CD4-positive, alpha-beta T cell treated with Interleukin-2 at 100 ng/mL for 4 hours (primary cell): ENCODE data around the gene CIDEA.
"Not testable (repeated sequence)": the region's sequence is repeated elsewhere in the genome, so short reads cannot be mapped to it uniquely, and the experiment has no call there.

Experiments
- DNase-seq: peaks from one replicate; pipeline ENCODE4 v3.0.0-alpha.2; 2020; ENCODE audit warnings: low spot score

The CIDEA gene, protein sequence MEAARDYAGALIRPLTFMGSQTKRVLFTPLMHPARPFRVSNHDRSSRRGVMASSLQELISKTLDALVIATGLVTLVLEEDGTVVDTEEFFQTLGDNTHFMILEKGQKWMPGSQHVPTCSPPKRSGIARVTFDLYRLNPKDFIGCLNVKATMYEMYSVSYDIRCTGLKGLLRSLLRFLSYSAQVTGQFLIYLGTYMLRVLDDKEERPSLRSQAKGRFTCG

DNA sequence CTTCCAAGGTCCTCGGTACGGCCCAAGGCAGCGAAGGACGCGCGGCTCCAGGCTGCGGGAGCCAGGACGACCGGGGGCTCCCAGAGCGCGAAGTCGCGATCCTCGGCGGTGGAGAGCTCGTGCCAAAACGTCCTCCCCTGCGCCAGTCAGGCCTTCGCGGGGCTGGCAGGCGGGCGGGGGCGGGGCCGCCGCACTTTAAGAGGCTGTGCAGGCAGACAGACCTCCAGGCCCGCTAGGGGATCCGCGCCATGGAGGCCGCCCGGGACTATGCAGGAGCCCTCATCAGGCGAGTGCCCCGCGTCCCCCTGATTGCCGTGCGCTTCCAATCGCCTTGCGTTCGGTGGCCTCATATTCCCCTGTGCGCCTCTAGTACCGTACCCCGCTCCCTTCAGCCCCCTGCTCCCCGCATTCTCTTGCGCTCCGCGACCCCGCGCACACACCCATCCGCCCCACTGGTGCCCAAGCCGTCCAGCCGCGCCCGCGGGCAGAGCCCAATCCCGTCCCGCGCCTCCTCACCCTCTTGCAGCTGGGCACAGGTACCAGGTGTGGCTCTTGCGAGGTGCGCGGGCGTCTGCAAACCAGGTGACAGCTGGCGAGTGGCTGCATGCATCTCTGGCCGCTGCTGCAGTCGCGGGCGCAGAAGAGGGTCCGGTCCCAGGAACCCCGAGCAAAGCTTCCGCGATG lies at the start of gene CIDEA:
TSS of gene CIDEA (plus strand) at position 226 of the 684 bp plus-strand sequence. CDS start at position 249, 23 bp downstream.
- no peak for DNase-seq

DNA sequence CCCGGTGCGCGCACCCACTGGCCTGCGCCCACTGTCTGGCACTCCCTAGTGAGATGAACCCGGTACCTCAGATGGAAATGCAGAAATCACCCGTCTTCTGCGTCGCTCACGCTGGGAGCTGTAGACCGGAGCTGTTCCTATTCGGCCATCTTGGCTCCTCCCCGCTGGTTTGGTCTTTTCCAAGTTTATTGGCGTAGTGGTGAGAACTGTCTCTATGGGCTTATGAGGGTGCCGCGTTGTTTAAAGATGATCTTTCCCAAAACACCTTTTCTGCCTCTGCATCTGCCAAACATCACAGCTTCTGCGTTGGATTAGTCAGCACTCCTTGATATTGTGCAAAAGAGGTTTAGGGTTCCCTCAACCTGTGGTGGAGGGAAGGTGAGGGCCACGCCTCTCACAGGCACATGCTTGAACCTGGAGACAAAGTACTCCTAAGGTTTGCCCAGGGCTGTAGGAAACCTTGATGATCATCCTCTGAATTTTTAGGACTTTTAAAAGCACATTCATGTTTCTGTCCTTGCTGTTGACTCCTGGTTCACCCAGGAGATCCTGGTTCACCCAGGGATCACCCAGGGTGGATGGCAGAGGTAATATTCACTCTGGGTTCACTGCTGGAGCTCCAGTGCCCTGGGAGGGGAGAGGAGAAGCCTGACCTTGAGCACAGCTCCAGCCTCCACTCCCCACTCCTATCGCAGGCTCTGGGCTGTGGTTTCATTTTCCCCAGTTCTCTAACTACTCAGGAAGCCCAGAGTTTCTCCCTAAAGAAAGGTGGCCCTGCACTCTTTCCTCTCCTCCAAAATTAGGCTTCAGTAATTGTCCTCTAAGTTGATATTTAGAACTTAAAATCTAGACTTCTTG lies 45.6 kb upstream of the CIDEA start:
- not testable (repeated sequence) for DNase-seq

GRCh38 chr18:12212308-12212707 lies 41.9 kb upstream of the CIDEA start:
- not testable (repeated sequence) for DNase-seq

DNA sequence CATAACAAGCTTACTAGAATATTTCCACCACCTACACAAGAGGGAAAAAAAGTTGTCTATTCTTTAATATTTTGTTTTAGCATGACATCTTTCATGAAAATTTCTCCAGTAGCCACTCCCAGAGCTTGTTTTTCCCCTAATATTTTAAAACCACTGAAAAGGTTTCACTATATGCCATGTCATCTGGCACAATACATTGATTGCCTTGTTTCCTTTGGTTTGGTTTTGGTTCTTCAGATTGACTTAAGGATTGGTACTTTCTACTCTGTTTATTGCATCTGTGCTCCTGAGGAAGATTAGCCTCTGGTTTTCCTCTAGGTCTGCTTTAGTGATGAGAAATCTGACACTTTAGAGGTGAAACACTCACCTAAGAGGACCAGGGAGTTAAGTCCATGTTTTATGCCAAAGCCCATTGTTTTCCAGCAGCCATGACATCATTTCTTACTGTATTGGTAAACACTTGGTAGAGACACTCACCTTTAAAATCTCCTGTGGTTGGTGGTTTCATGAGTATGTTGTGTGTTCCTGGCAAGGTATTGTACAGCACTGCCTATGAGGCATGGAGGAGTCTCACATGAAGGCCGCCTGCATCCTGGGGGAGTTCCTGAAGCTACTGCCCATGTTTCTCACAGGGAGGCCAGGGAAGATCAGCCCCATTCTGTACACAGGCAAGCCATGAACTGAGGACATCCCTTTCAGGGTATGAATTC lies 39.7 kb upstream of the CIDEA start:
- DNase-seq = not testable (repeated sequence)

GRCh38 chr18:12216471-12216870 lies 37.7 kb upstream of the CIDEA start:
- DNase-seq = not testable (repeated sequence)

DNA sequence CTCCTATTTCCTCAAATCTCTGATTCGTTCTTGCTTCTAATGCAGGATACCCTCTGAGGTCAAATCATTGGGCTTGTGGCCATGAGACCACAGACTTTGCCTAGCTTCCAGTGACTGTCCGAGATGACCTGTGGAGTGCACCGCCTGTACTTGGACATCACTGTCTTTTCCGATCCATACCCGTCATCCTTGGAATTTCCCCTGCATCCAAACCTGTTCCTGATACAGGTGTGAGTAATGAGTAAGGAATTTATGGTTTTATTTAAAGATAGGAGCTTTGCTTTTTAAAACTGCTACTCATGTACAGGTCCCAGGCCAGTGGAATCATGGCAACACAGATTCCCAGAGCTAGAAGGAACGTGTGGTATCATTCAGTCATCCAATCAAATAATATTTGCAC lies 35.6 kb upstream of the CIDEA start:
- DNase-seq = not testable (repeated sequence)

DNA sequence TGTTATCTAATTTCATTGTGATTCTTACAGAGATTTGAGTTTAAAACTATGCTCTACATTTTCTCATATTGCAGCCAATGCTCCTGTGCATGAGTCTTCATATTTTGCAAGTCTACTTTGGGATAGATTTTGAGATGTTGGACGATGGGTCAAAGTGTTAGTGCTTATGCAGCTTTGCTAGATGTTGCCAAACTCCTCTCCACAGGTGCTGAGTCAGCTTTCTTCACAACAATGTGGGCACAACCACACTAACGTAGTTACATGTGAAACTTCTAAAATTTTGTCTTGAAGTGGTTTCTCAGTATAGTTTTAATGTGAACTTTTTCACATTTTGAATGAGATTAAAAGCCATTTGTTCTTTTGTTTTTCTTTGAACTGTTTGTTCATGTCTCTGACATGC lies 32.1 kb upstream of the CIDEA start:
- not testable (repeated sequence) for DNase-seq

GRCh38 chr18:12223326-12223725 lies 30.8 kb upstream of the CIDEA start:
- not testable (repeated sequence) for DNase-seq

- DNase-seq = not testable (repeated sequence)
These were observed 27.4 kb upstream of the CIDEA start for GRCh38 chr18:12226807-12227206.

- not testable (repeated sequence) for DNase-seq
These were observed 26.6 kb upstream of the CIDEA start for GRCh38 chr18:12227399-12228186.

DNA sequence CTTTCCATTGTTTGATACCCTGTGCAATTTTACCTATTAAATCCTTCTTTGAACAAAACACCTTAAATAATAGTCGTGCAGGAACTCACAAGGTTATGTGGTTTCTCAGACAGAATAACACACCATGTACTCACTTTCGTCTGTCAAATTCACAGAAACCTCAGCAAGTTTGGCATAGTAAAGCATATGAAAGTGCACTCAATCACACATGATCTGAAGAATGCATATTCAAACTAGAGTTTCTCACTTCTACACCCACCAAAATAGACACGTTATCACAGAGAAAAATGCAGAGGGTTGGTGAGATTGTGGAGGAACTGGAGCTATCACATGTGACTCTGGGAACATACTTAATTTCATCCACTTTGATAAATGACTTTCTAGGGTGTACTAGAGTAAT lies 25.9 kb upstream of the CIDEA start:
- DNase-seq = not testable (repeated sequence)

GRCh38 chr18:12230561-12230960 lies 23.6 kb upstream of the CIDEA start:
- DNase-seq = not testable (repeated sequence)

DNA sequence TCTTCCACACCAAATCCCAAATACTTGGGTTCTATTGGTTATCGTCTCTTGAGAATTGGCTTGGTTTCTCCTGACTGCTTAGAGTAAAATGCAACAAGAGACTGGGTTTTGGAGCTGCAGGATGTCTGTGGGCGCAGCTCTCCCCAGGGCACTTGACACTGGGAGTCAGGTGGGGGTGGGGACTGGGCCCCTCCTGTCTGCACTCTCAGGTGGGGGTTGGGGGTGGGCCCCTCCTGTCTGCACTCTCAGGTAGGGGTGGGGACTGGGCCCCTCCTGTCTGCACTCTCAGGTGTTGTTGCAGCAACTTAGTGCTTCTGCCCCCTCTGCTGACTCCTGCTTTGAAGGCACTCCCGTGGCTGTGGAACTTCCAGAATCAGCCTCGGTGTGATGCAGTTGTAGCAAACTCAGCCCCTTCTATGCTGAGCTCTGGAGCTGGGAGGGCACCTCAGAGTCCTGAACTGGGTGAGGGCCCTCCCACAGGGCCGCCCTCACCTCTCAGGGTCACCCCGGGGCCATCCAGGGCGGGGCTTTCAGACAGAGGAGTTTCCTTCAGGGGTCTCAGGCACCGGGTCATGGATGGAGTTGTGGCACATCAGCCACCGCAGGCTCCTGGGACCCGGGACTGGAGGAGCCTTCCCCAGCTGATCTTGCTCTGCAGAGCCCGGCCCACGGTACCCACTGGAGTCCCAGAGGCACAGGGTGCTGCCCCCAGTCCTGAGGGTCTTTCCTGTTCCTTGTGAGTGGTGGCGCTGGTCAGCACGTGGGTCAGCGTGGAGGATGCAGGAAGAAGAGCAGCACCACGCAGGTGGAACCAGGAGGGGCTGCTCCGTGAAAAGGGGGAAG lies 22.9 kb upstream of the CIDEA start:
- DNase-seq = no peak

DNA sequence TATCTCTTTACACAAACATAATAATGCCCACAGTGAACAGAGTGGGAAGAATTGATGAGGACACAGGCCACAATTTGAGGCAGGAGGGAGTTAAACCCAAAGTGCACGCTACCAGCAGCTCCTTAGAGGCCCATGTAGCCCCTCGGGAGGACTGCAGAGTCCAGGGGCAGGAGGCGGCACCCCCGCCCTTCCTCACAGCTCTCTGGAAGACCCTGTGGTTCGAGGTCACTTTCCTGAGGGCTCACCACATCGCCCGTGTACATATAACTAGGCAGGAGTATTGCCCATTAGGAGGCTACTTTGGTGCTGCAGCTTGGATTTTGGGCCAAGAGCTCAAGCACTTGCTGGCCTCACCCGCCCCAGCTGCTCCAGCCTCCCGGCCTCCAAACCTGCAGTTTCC lies 22.2 kb upstream of the CIDEA start:
- no peak for DNase-seq

- no peak for DNase-seq
These were observed 20.8 kb upstream of the CIDEA start for GRCh38 chr18:12233378-12233777.

- DNase-seq = no peak
These were observed 19.5 kb upstream of the CIDEA start for GRCh38 chr18:12234451-12235190.

- DNase-seq = no peak
These were observed 18.0 kb upstream of the CIDEA start for GRCh38 chr18:12236141-12236540.

- peak; percentile 43 for DNase-seq
These were observed 17.0 kb upstream of the CIDEA start for GRCh38 chr18:12236934-12237832.

GRCh38 chr18:12238826-12239225 lies 15.3 kb upstream of the CIDEA start:
- DNase-seq = no peak
